NCI-H2029 treated with DMSO at 0.1 percent for 48 hours (cell line): ENCODE measurements around the gene EPC2.
A peak's percentile ranks its signal among the peaks of the same experiment; 100 is the strongest.
"Not testable (repeated sequence)": the region's sequence is repeated elsewhere in the genome, so short reads cannot be mapped to it uniquely, and the experiment has no call there.

Experiments used
- DNase-seq: peaks from one replicate; lab custom pipeline; 2025; lab: John Stamatoyannopoulos, UW

EPC2 gene

GRCh38 chr2:148640767-148641166 is 3.8 kb upstream of the EPC2 start:
- no peak for DNase-seq

GRCh38 chr2:148642112-148642744 is 2.3 kb upstream of the EPC2 start:
- DNase-seq, result no peak

- no peak for DNase-seq
Measured at GRCh38 chr2:148642891-148643416, 1.6 kb upstream of the EPC2 start.

- no peak for DNase-seq
Measured at GRCh38 chr2:148643421-148643820, 1.1 kb upstream of the EPC2 start.

GRCh38 chr2:148644883-148645538 is 460 bp downstream of the EPC2 start:
- DNase-seq, result peak; percentile 59

GRCh38 chr2:148645539-148646230 is 1.1 kb downstream of the EPC2 start:
- peak; percentile 79 for DNase-seq

GRCh38 chr2:148646231-148646559 is 1.6 kb downstream of the EPC2 start:
- DNase-seq, result no peak

- not testable (repeated sequence) for DNase-seq
Measured at GRCh38 chr2:148647711-148648110, 3.2 kb downstream of the EPC2 start.

- no peak for DNase-seq
Measured at GRCh38 chr2:148649936-148650335, 5.4 kb downstream of the EPC2 start.

- no peak for DNase-seq
Measured at GRCh38 chr2:148650881-148651280, 6.3 kb downstream of the EPC2 start.

GRCh38 chr2:148651972-148652371 is 7.4 kb downstream of the EPC2 start:
- no peak for DNase-seq

GRCh38 chr2:148653437-148653836 is 8.9 kb downstream of the EPC2 start:
- no peak for DNase-seq

GRCh38 chr2:148654435-148654834 is 9.9 kb downstream of the EPC2 start:
- no peak for DNase-seq

- no peak for DNase-seq
Measured at GRCh38 chr2:148656516-148656915, 12.0 kb downstream of the EPC2 start.

GRCh38 chr2:148658807-148659722 is 14.5 kb downstream of the EPC2 start:
- DNase-seq, result no peak

- DNase-seq, result no peak
Measured at GRCh38 chr2:148660999-148661398, 16.4 kb downstream of the EPC2 start.

- not testable (repeated sequence) for DNase-seq
Measured at GRCh38 chr2:148662332-148662731, 17.8 kb downstream of the EPC2 start.

GRCh38 chr2:148664229-148664628 is 19.7 kb downstream of the EPC2 start:
- DNase-seq, result no peak

- DNase-seq, result no peak
Measured at GRCh38 chr2:148666555-148666954, 22.0 kb downstream of the EPC2 start.

- DNase-seq, result no peak
Measured at GRCh38 chr2:148667113-148667836, 22.7 kb downstream of the EPC2 start.

GRCh38 chr2:148670773-148671172 is 26.2 kb downstream of the EPC2 start:
- no peak for DNase-seq
